Nephron (organoid): ENCODE data around the gene SUGP1.

Experiments
- H3K27ac Mint-ChIP-seq, 3 experiments: 2 replicates each; pipeline ENCODE4 v1.8.0; 2020; ENCODE audit warnings: mixed read lengths in 3 of 3, mild to moderate bottlenecking in 2 of 3, moderate library complexity in 1 of 3
- H3K27me3 Mint-ChIP-seq: 2 replicates; pipeline ENCODE4 v1.8.0; 2021; ENCODE audit warnings: low read depth, mild to moderate bottlenecking, moderate library complexity, mixed read lengths
- H3K36me3 Mint-ChIP-seq: 2 replicates; pipeline ENCODE4 v1.8.0; 2020; ENCODE audit warnings: low read depth, mixed read lengths
- H3K4me1 Mint-ChIP-seq: 2 replicates; pipeline ENCODE4 v1.8.0; 2020; ENCODE audit warnings: mixed read lengths
- H3K4me3 Mint-ChIP-seq, 3 experiments: 2 replicates each; pipeline ENCODE4 v1.8.0; 2020; ENCODE audit warnings: mild to moderate bottlenecking in 3 of 3, mixed read lengths in 3 of 3, moderate library complexity in 2 of 3
- H3K9me3 Mint-ChIP-seq: 2 replicates; pipeline ENCODE4 v1.8.0; 2020; ENCODE audit warnings: mixed read lengths
- CTCF ChIP-seq, 3 experiments: fragments of 200-600 bp; sonication (generic); IDR thresholded peaks; one replicate each; pipeline ENCODE4 v1.5.0; 2021; ENCODE audit warnings: antibody characterized with exemption in 3 of 3; ENCODE audit not compliant: unreplicated experiment in 3 of 3

Gene SUGP1

GRCh38 chr19:19285686-19286085 is 34.6 kb downstream of the SUGP1 start:
- no peak for TF ChIP-seq CTCF (IDR thresholded peaks at IDR 0.05; ENCODE audit: unreplicated experiment in 3 of 3)
- peaks cover 60% of the 10 kb centered on the region for H3K36me3 Mint-ChIP-seq
- no peaks in the 10 kb centered on the region for H3K27me3 Mint-ChIP-seq
- peaks cover 6% of the 10 kb centered on the region for H3K9me3 Mint-ChIP-seq
- H3K27ac Mint-ChIP-seq, result no peak overlapping the region
- peaks cover under 1% of the 10 kb centered on the region for H3K4me1 Mint-ChIP-seq
- no peak overlapping the region for H3K4me3 Mint-ChIP-seq

- Mint-ChIP-seq H3K4me3 (peak overlapping the region in 2 of 3 experiments; percentile 14 to 60), H3K9me3 (peaks cover 6% of the 10 kb centered on the region), H3K27ac (peak overlapping the region in 2 of 3 experiments; percentile 39 to 44), H3K4me1 (peaks cover 12% of the 10 kb centered on the region), H3K36me3 (peaks cover 49% of the 10 kb centered on the region), H3K27me3 (no peaks in the 10 kb centered on the region)
- no peak for TF ChIP-seq CTCF (IDR thresholded peaks at IDR 0.05; ENCODE audit: unreplicated experiment in 3 of 3)
Observed at GRCh38 chr19:19280561-19280960, 39.7 kb downstream of the SUGP1 start.

GRCh38 chr19:19279853-19280252 is 40.5 kb downstream of the SUGP1 start:
- Mint-ChIP-seq H3K27me3 (no peaks in the 10 kb centered on the region), H3K27ac (peak overlapping the region in 1 of 3 experiments; percentile 44), H3K4me3 (peak overlapping the region in 1 of 3 experiments; percentile 60), H3K4me1 (peaks cover 12% of the 10 kb centered on the region), H3K36me3 (peaks cover 44% of the 10 kb centered on the region), H3K9me3 (peaks cover 6% of the 10 kb centered on the region)
- no peak for TF ChIP-seq CTCF (IDR thresholded peaks at IDR 0.05; ENCODE audit: unreplicated experiment in 3 of 3)

- Mint-ChIP-seq H3K27ac (no peak overlapping the region), H3K9me3 (peaks cover under 1% of the 10 kb centered on the region), H3K4me3 (no peak overlapping the region), H3K36me3 (peaks cover 37% of the 10 kb centered on the region), H3K4me1 (peaks cover 15% of the 10 kb centered on the region), H3K27me3 (no peaks in the 10 kb centered on the region)
- no peak for TF ChIP-seq CTCF (IDR thresholded peaks at IDR 0.05; ENCODE audit: unreplicated experiment in 3 of 3)
Observed at GRCh38 chr19:19279062-19279612, 41.2 kb downstream of the SUGP1 start.

GRCh38 chr19:19278315-19278714 is 42.0 kb downstream of the SUGP1 start:
- Mint-ChIP-seq H3K36me3 (peaks cover 35% of the 10 kb centered on the region), H3K4me1 (peaks cover 24% of the 10 kb centered on the region), H3K9me3 (no peaks in the 10 kb centered on the region), H3K27ac (no peak overlapping the region), H3K4me3 (no peak overlapping the region), H3K27me3 (no peaks in the 10 kb centered on the region)
- no peak for TF ChIP-seq CTCF (IDR thresholded peaks at IDR 0.05; ENCODE audit: unreplicated experiment in 3 of 3)

GRCh38 chr19:19276851-19277250 is 43.5 kb downstream of the SUGP1 start:
- Mint-ChIP-seq H3K4me1 (peaks cover 24% of the 10 kb centered on the region), H3K36me3 (peaks cover 26% of the 10 kb centered on the region), H3K27me3 (peaks cover 2% of the 10 kb centered on the region), H3K4me3 (no peak overlapping the region), H3K9me3 (no peaks in the 10 kb centered on the region), H3K27ac (no peak overlapping the region)
- TF ChIP-seq CTCF (IDR thresholded peaks at IDR 0.05; ENCODE audit: unreplicated experiment in 3 of 3), result no peak
